Stimulated activated CD4-positive, alpha-beta T cell treated with anti-CD3 and anti-CD28 coated beads, TNF-alpha, amount 100 ng/mL, for 4 hours (primary cell): ENCODE measurements around the gene TMEM273.

ENCODE experiments used
- DNase-seq, 3 experiments: peaks; one replicate each; pipeline ENCODE4 v3.0.0-alpha.2; 2020; ENCODE audit warnings: low read depth in 3 of 3

The TMEM273 gene

GRCh38 chr10:49176310-49177268 lies 11.6 kb downstream of the TMEM273 start:
- no peak for DNase-seq

- no peak for DNase-seq
These were observed 12.4 kb downstream of the TMEM273 start for GRCh38 chr10:49175587-49176309.

- DNase-seq, result no peak
These were observed 13.2 kb downstream of the TMEM273 start for GRCh38 chr10:49174926-49175500.

GRCh38 chr10:49174261-49174925 lies 13.8 kb downstream of the TMEM273 start:
- DNase-seq, result no peak

GRCh38 chr10:49173853-49174252 lies 14.3 kb downstream of the TMEM273 start:
- no peak for DNase-seq

- no peak for DNase-seq
These were observed 14.9 kb downstream of the TMEM273 start for GRCh38 chr10:49173201-49173772.

- no peak for DNase-seq
These were observed 15.4 kb downstream of the TMEM273 start for GRCh38 chr10:49172777-49173132.

GRCh38 chr10:49172061-49172776 lies 16.0 kb downstream of the TMEM273 start:
- DNase-seq, result no peak

GRCh38 chr10:49171326-49172060 lies 16.7 kb downstream of the TMEM273 start:
- DNase-seq, result no peak

GRCh38 chr10:49170632-49171325 lies 17.4 kb downstream of the TMEM273 start:
- no peak for DNase-seq

GRCh38 chr10:49169776-49170175 lies 18.4 kb downstream of the TMEM273 start:
- DNase-seq, result no peak

- no peak for DNase-seq
These were observed 19.2 kb downstream of the TMEM273 start for GRCh38 chr10:49168831-49169500.

GRCh38 chr10:49168171-49168540 lies 20.0 kb downstream of the TMEM273 start:
- DNase-seq, result no peak

- DNase-seq, result no peak
These were observed 20.6 kb downstream of the TMEM273 start for GRCh38 chr10:49167425-49168170.

- DNase-seq, result no peak
These were observed 21.4 kb downstream of the TMEM273 start for GRCh38 chr10:49166484-49167400.

- DNase-seq, result no peak
These were observed 22.2 kb downstream of the TMEM273 start for GRCh38 chr10:49165821-49166483.

GRCh38 chr10:49165259-49165658 lies 22.9 kb downstream of the TMEM273 start:
- no peak for DNase-seq
